Measurements from ENCODE around the gene TMC4.

TMC4 gene

DNA sequence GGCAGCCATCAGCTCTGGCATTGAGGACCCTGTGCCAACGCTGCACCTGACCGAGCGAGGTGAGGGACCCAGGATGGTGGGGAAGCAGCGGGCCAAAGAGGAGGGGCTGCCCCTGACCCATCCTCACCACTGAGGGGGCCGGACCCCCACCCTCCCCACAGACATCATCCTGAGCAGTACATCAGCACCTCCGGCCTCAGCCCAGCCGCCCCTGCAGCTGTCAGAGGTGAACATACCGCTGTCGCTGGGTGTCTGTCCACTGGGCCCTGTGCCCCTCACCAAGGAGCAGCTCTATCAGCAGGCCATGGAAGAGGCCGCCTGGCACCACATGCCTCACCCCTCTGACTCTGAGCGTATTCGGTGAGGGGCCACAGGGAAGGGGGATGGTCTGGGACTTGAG lies 20.7 kb downstream of the TMC4 start:
- peaks cover 59% of the 10 kb centered on the region for H3K36me3 ChIP-seq (ENCODE audit: control insufficient read depth, insufficient read depth, low read length)

DNA sequence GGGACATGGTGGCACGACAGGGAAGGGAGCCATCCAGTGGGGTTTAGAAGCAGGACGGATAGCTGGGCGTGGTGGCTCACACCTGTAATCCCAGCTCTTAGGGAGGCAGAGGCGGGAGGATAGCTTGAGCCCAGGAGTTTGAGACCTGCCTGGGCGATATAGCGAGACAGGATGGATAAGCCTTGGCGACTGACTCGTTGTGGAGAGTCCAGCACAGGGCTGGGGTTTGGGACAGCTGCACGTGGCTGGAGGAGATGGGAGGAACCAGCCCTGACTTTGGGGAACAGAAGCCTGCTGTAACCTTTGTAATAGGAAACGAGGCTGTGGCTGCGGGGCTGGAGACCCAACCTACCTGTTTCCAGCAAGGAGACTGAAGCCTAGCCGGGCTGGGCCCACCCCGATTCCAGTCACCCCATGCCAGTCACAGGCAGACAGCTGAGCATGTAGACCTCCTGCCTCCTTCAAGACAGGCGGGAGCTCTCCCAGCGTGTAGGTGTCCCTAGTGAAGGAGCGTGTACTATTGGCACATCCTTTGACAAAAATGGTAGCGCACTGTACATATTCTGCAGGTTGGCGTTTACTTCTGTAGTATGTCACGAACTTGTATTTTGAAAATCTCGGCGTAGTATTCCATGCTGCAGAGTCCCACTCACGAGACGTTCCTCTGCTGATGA lies 21.5 kb downstream of the TMC4 start:
- no peaks in the 10 kb centered on the region for H3K27me3 ChIP-seq (replicated peaks; ENCODE audit: control insufficient read depth, insufficient read depth, low read length)
- no peak overlapping the region for H3K4me3 ChIP-seq (replicated peaks; ENCODE audit: low read depth, low read length)
- H3K36me3 ChIP-seq (ENCODE audit: control insufficient read depth, insufficient read depth, low read length): peaks cover 62% of the 10 kb centered on the region
- no peak for DNase-seq (ENCODE audit: extremely low read depth, insufficient read length)
- TF ChIP-seq, protein P1, sequence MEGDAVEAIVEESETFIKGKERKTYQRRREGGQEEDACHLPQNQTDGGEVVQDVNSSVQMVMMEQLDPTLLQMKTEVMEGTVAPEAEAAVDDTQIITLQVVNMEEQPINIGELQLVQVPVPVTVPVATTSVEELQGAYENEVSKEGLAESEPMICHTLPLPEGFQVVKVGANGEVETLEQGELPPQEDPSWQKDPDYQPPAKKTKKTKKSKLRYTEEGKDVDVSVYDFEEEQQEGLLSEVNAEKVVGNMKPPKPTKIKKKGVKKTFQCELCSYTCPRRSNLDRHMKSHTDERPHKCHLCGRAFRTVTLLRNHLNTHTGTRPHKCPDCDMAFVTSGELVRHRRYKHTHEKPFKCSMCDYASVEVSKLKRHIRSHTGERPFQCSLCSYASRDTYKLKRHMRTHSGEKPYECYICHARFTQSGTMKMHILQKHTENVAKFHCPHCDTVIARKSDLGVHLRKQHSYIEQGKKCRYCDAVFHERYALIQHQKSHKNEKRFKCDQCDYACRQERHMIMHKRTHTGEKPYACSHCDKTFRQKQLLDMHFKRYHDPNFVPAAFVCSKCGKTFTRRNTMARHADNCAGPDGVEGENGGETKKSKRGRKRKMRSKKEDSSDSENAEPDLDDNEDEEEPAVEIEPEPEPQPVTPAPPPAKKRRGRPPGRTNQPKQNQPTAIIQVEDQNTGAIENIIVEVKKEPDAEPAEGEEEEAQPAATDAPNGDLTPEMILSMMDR (IDR thresholded peaks at IDR 0.05; ENCODE audit: insufficient read depth, low read length, poor library complexity, severe bottlenecking): no peak

More for the DNA sequence above, 20.7 kb downstream of the TMC4 start:
- no peaks in the 10 kb centered on the region for H3K27me3 ChIP-seq (replicated peaks; ENCODE audit: control insufficient read depth, insufficient read depth, low read length)
- DNase-seq (ENCODE audit: extremely low read depth, insufficient read length): no peak
- TF ChIP-seq, protein P1 (IDR thresholded peaks at IDR 0.05; ENCODE audit: insufficient read depth, low read length, poor library complexity, severe bottlenecking): no peak
- H3K4me3 ChIP-seq (replicated peaks; ENCODE audit: low read depth, low read length): no peak overlapping the region

DNA sequence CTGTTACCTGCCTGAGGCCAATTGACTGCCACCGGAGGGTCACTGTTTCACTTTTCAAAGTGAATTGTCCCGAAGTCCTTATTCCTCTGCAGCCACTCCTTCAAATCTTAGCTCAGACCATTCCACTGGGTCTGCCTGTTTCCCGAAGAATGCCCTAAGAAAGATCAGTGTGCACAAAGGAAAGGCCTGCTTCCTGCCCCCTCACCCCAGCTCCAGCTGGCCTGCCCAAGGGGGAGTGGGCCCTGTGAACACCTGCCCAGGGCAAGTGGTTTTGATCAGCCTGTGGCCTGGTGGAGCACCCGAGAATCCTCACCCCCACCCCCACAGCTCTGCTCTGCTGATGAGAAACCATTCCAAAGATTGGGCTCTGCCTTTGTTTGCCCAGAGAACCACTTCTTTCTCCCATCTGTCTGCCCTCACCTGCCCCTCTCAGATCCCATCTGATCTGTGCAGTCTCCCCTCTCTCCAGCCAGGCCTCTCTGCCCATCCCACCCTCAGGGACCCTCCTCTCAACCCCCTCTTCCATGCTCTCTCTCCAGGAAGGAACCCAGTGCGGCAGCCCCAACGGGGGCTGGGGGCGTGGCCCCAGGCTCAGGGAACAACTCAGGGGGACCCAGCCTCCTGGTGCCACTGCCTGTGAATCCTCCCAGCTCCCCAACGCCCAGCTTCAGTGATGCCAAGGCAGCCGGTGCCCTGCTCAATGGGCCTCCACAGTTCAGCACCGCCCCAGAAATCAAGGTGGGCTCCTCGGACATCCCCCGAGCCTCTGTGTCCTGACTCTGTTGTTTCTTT lies 23.7 kb downstream of the TMC4 start:
- no peaks in the 10 kb centered on the region for H3K27me3 ChIP-seq (replicated peaks; ENCODE audit: control insufficient read depth, insufficient read depth, low read length)
- DNase-seq (ENCODE audit: extremely low read depth, insufficient read length): no peak
- peaks cover 64% of the 10 kb centered on the region for H3K36me3 ChIP-seq (ENCODE audit: control insufficient read depth, insufficient read depth, low read length)
- H3K4me3 ChIP-seq (replicated peaks; ENCODE audit: low read depth, low read length): no peak overlapping the region
- TF ChIP-seq, protein P1 (IDR thresholded peaks at IDR 0.05; ENCODE audit: insufficient read depth, low read length, poor library complexity, severe bottlenecking): no peak

DNA sequence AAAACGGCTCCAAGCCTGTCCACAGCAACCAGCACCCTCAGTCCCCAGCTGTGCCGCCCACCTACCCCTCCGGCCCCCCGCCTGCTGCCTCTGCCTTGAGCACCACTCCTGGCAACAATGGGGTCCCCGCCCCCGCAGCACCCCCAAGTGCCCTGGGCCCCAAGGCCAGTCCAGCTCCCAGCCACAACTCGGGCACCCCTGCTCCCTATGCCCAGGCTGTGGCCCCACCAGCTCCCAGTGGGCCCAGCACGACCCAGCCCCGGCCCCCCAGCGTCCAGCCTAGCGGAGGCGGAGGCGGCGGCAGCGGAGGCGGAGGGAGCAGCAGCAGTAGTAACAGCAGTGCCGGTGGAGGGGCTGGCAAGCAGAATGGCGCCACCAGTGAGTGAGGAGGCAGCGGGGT lies 24.8 kb downstream of the TMC4 start:
- TF ChIP-seq, protein P1 (IDR thresholded peaks at IDR 0.05; ENCODE audit: insufficient read depth, low read length, poor library complexity, severe bottlenecking): no peak
- Histone ChIP-seq H3K36me3 (ENCODE audit: control insufficient read depth, insufficient read depth, low read length) (peaks cover 67% of the 10 kb centered on the region), H3K27me3 (replicated peaks; ENCODE audit: control insufficient read depth, insufficient read depth, low read length) (no peaks in the 10 kb centered on the region), H3K4me3 (replicated peaks; ENCODE audit: low read depth, low read length) (no peak overlapping the region)
- no peak for DNase-seq (ENCODE audit: extremely low read depth, insufficient read length)

DNA sequence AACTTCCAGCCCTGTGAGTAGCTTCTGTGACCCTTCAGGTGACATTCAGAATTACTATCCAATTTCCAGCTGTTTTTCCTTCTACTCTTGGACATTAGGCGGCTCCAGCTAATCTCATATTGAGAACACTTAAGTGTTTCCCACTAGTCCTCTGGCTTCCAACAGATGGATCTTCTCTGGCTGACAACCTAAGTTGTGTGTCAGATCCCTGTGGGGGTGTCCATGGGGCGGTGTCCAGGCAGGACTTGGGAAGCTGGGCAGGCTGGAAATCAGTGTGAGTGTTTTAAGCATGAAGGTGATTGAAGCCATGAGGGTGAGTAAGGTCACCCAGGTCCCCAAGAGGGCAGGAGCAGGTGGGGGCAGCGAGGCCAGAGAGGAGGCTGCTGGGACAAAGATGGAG lies 25.3 kb downstream of the TMC4 start:
- H3K27me3 ChIP-seq (replicated peaks; ENCODE audit: control insufficient read depth, insufficient read depth, low read length): no peaks in the 10 kb centered on the region
- H3K36me3 ChIP-seq (ENCODE audit: control insufficient read depth, insufficient read depth, low read length): peaks cover 69% of the 10 kb centered on the region
- TF ChIP-seq, protein P1 (IDR thresholded peaks at IDR 0.05; ENCODE audit: insufficient read depth, low read length, poor library complexity, severe bottlenecking): no peak
- H3K4me3 ChIP-seq (replicated peaks; ENCODE audit: low read depth, low read length): no peak overlapping the region
- DNase-seq (ENCODE audit: extremely low read depth, insufficient read length): no peak
